Thoracic aorta (tissue), 2 donors: ENCODE results near the gene CAMKK2. TPM values are rescaled to one million over a fixed set of nuclear protein-coding genes. Genes with fewer than 3 reads are reported as not detected.
"Not testable (repeated sequence)": the region's sequence is repeated elsewhere in the genome, so short reads cannot be mapped to it uniquely, and the experiment has no call there.

Experiments
- ATAC-seq: fragments of 150-250 bp; one replicate; pipeline ENCODE4 v1.8.0; 2017; ENCODE audit warnings: low read depth; ENCODE audit not compliant: insufficient number of reproducible peaks, low FRiP score
- DNase-seq: peaks from one replicate; pipeline ENCODE4 v3.0.0-alpha.2; 2020; ENCODE audit warnings: low spot score
- H3K27ac ChIP-seq, 2 donors: fragments of 200-600 bp; sonication (generic); 1 replicate in 1 of 2; 2 replicates in 1 of 2; pipeline ENCODE4 v1.5.1; 2016; ENCODE audit warnings: mild to moderate bottlenecking in 2 of 2, moderate library complexity in 2 of 2
- H3K27me3 ChIP-seq: fragments of 200-600 bp; sonication (generic); replicated peaks from 2 replicates; pipeline ENCODE4 v1.6.0; 2016; ENCODE audit warnings: mild to moderate bottlenecking; ENCODE audit not compliant: insufficient read depth
- H3K36me3 ChIP-seq: fragments of 200-600 bp; sonication (generic); one replicate; pipeline ENCODE4 v1.5.1; 2016
- H3K4me1 ChIP-seq, 2 donors: fragments of 200-600 bp; sonication (generic); 1 replicate in 1 of 2; 2 replicates in 1 of 2; pipeline versions ENCODE4 v1.5.1 to v1.6.0; 2016; ENCODE audit warnings: low read depth in 2 of 2, mild to moderate bottlenecking in 1 of 2; ENCODE audit not compliant: control insufficient read depth in 1 of 2
- H3K4me3 ChIP-seq: fragments of 200-600 bp; sonication (generic); 2 replicates; pipeline ENCODE4 v1.5.1; 2016; ENCODE audit warnings: mild to moderate bottlenecking
- H3K9me3 ChIP-seq: fragments of 200-600 bp; sonication (generic); 2 replicates; pipeline ENCODE4 v1.5.1; 2016
- total RNA-seq, 2 donors: library from RNA; depleted of rRNA; stranded (reverse); fragments of >200 nt; gene quantifications; one replicate each; pipeline versions ENCODE4 v1.1.0 to v1.2.3, GENCODE V29; 2016
- TF ChIP-seq, protein P1 (sequence below): fragments of 200-600 bp; sonication (generic); IDR thresholded peaks from one replicate; pipeline ENCODE4 v1.5.1; 2019; ENCODE audit warnings: antibody characterized with exemption

CAMKK2 gene
- total RNA-seq, 2 donors from 2014 or later = 41.8 to 49.9 TPM

DNA sequence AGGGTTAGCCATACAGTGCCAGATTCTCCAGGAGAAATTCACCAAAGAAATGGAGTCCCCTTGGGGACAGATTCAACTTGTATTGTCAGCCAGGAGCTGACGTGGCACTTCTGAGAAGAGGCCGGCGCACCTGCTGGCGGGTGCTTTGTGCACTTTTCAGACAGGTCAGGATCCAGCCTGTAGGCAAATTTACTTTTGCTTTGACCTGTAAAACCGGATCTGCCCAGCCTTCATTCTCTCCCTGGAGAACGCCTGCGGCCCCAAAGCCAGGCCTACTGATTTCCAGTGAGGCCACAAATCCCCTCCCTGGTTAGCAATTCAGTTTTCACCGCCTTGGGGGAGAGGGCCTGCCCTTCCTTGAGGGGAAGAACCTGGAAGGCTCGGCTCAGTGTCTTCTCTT, 69.2 kb downstream of the CAMKK2 start:
- ATAC-seq (no peak), DNase-seq (no peak)
- H3K4me1 ChIP-seq = peaks cover 0 to 3% of the 10 kb centered on the region in 2 donors
- H3K9me3 ChIP-seq = no peaks in the 10 kb centered on the region
- peaks cover 14% of the 10 kb centered on the region for H3K36me3 ChIP-seq
- no peak overlapping the region for H3K4me3 ChIP-seq
- H3K27ac ChIP-seq = no peak overlapping the region
- TF ChIP-seq, protein P1, sequence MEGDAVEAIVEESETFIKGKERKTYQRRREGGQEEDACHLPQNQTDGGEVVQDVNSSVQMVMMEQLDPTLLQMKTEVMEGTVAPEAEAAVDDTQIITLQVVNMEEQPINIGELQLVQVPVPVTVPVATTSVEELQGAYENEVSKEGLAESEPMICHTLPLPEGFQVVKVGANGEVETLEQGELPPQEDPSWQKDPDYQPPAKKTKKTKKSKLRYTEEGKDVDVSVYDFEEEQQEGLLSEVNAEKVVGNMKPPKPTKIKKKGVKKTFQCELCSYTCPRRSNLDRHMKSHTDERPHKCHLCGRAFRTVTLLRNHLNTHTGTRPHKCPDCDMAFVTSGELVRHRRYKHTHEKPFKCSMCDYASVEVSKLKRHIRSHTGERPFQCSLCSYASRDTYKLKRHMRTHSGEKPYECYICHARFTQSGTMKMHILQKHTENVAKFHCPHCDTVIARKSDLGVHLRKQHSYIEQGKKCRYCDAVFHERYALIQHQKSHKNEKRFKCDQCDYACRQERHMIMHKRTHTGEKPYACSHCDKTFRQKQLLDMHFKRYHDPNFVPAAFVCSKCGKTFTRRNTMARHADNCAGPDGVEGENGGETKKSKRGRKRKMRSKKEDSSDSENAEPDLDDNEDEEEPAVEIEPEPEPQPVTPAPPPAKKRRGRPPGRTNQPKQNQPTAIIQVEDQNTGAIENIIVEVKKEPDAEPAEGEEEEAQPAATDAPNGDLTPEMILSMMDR = no peak
- H3K27me3 ChIP-seq = no peaks in the 10 kb centered on the region

DNA sequence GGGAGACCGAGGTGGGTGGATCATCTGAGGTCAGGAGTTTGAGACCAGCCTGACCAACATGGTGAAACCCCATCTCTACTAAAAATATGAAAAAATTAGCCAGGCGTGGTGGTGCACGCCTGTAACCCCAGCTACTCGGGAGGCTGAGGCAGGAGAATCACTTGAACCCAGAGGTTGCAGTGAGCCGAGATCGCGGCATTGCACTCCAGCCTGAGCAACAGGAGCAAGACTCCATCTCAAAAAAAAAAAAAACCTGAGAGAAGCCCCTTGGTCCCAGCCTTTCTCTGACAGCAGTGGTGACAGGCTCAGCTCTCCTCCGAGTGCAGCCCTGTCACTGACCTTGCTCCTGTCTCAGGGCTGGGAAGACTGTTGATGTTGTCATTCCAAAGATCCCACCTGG, 69.6 kb downstream of the CAMKK2 start:
- H3K36me3 ChIP-seq = peaks cover 11% of the 10 kb centered on the region
- not testable (repeated sequence) for H3K27ac ChIP-seq, H3K27me3 ChIP-seq, ATAC-seq, DNase-seq, H3K4me1 ChIP-seq, H3K4me3 ChIP-seq, H3K9me3 ChIP-seq

DNA sequence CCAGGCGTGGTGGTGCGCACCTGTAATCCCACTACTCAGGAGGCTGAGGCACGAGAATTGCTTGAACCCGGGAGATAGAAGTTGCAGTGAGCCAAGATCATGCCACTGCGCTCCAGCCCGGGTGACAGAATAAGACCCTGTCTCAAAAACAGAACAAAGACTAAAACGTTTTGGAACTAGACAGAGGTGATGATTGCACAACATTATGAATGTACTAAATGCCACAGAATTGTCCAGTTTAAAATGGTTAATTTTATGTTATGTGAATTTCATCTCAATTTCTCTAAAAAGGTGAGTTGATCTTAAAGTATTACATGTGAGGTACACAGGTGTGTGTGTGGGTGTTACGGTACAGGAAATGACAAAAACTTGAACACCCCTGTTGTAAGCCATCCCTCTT, 70.1 kb downstream of the CAMKK2 start:
- no peak overlapping the region for H3K4me3 ChIP-seq
- H3K27me3 ChIP-seq = no peaks in the 10 kb centered on the region
- H3K4me1 ChIP-seq = peaks cover 0 to 3% of the 10 kb centered on the region in 2 donors
- no peak overlapping the region for H3K27ac ChIP-seq
- TF ChIP-seq, protein P1 = no peak
- DNase-seq (no peak), ATAC-seq (no peak)
- H3K36me3 ChIP-seq = peaks cover 9% of the 10 kb centered on the region
- no peaks in the 10 kb centered on the region for H3K9me3 ChIP-seq

DNA sequence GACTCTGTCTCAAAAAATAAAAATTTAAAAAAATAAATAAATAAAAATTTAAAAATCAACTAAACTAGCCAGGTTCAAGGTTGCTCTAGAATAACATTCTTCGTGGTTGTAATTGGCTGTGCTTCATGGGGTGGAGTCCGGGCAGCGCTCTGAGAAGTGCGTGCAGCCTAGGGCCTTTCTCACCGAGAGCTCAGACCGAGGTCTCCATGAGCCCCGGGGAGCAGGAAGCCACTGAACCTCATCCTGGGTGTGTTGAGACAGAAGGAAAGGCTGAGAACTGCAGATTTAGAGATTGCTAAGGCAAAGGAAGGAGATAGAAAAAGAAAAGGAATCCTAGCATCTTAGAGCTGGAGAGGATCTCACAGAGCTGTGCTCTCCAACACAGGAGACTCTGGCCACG, 71.9 kb downstream of the CAMKK2 start:
- ATAC-seq (no peak), DNase-seq (no peak)
- Histone ChIP-seq H3K9me3 (no peaks in the 10 kb centered on the region), H3K4me1 (no peaks in the 10 kb centered on the region), H3K36me3 (peaks cover 4% of the 10 kb centered on the region), H3K27me3 (no peaks in the 10 kb centered on the region), H3K4me3 (no peak overlapping the region), H3K27ac (no peak overlapping the region)
- TF ChIP-seq, protein P1 = no peak

DNA sequence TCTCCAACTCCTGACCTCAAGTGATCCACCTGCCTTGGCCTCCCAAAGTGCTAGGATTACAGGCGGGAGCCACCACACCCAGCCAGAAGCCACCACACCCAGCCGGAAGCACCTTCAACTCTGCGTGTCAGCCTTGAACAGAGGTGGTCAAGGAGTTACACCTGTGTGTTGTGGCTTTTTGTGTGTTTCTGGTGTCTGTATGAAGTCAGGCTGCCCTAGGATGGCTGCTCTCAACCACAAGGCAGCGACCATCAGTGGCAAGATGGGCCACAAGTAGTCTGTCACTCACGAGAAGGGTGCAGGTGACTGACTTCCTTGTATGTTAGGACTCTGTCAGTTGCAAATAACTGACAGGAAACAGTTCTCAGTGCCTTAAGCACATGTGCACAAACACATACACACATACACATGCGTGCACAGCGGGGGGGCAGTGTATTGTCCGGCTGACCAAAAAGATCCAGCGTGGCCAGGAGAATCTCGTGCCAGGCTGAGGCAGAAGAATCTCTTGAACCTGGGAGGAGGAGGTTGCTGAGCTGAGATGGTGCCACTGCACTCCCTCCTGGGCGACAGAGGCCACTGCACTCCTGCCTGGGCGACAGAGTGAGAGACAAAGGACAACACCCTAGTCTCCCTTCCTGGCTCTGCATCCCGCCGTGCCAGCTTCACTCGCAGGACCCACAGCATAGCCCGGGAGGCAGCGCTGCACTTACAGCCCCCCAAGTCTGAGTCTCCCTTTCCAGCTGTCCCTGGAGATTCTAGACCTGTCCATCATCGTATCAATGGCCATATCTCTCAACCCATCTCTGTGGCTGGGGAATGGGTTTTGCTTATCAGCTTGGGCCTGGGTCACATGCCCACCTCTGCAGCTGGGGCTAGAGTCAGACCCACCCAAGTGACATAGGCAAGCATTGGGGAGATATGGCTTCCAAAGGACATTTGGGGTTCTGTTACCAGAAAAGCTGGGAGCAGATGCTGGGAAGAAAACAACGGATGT, 72.9 kb downstream of the CAMKK2 start:
- H3K4me3 ChIP-seq = no peak overlapping the region
- no peak overlapping the region for H3K27ac ChIP-seq
- H3K36me3 ChIP-seq = peaks cover under 1% of the 10 kb centered on the region
- TF ChIP-seq, protein P1 = no peak
- DNase-seq (no peak), ATAC-seq (no peak)
- H3K4me1 ChIP-seq = no peaks in the 10 kb centered on the region
- H3K27me3 ChIP-seq = no peaks in the 10 kb centered on the region
- no peaks in the 10 kb centered on the region for H3K9me3 ChIP-seq
